GM21381 (cell line): Measurements from ENCODE around the gene SH2D3A.
"Not testable (repeated sequence)": the region's sequence is repeated elsewhere in the genome, so short reads cannot be mapped to it uniquely, and the experiment has no call there.

Source experiments
- ATAC-seq: cut with Tn5 transposase; IDR thresholded peaks from one replicate; pipeline ENCODE4 v1.9.1; 2021; ENCODE audit warnings: mild to moderate bottlenecking, moderate library complexity; ENCODE audit not compliant: unreplicated experiment

Gene SH2D3A

GRCh38 chr19:6710273-6711077 is 56.8 kb downstream of the SH2D3A start:
- no peak for ATAC-seq

- ATAC-seq: no peak
Measured at GRCh38 chr19:6709549-6709948, 57.7 kb downstream of the SH2D3A start.

- not testable (repeated sequence) for ATAC-seq
Measured at GRCh38 chr19:6708913-6709312, 58.3 kb downstream of the SH2D3A start.

GRCh38 chr19:6708346-6708745 is 58.9 kb downstream of the SH2D3A start:
- ATAC-seq: no peak

GRCh38 chr19:6707658-6708018 is 59.6 kb downstream of the SH2D3A start:
- no peak for ATAC-seq

GRCh38 chr19:6707011-6707657 is 60.1 kb downstream of the SH2D3A start:
- ATAC-seq: no peak

- ATAC-seq: no peak
Measured at GRCh38 chr19:6706633-6706958, 60.6 kb downstream of the SH2D3A start.

GRCh38 chr19:6705931-6706632 is 61.2 kb downstream of the SH2D3A start:
- ATAC-seq: no peak
